ENCODE data around the gene BST1.

DNA sequence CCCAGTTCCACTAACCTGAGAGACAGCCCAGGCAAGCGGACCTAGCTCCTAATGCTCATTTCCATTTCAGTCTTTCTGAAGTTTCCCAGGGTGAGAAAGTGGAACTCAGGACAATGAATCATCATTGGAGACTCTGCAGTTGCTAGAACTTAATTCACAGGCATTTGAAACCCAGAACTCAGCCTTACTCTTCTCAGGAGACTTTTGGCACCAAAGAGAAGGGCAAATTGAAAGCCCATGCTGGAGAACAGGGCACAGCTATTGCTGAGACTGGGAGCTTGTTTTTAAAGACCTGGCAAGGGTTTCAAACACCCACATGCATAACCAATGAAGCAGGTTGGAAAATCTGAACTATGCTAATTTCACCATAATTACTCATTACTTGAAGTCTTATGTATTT lies 36.0 kb downstream of the BST1 start:
- TF ChIP-seq, protein P1, sequence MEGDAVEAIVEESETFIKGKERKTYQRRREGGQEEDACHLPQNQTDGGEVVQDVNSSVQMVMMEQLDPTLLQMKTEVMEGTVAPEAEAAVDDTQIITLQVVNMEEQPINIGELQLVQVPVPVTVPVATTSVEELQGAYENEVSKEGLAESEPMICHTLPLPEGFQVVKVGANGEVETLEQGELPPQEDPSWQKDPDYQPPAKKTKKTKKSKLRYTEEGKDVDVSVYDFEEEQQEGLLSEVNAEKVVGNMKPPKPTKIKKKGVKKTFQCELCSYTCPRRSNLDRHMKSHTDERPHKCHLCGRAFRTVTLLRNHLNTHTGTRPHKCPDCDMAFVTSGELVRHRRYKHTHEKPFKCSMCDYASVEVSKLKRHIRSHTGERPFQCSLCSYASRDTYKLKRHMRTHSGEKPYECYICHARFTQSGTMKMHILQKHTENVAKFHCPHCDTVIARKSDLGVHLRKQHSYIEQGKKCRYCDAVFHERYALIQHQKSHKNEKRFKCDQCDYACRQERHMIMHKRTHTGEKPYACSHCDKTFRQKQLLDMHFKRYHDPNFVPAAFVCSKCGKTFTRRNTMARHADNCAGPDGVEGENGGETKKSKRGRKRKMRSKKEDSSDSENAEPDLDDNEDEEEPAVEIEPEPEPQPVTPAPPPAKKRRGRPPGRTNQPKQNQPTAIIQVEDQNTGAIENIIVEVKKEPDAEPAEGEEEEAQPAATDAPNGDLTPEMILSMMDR (IDR thresholded peaks at IDR 0.05): no peak
- TF ChIP-seq EZH2 (IDR thresholded peaks at IDR 0.05): no peak
- no peak for TF ChIP-seq EZH2phosphoT487 (IDR thresholded peaks at IDR 0.05)

Measured in neural progenitor cell (in vitro differentiated cells).